ENCODE data around the gene LMBR1. TPM values are rescaled to one million over a fixed set of nuclear protein-coding genes. Genes with fewer than 3 reads are reported as not detected.
A peak's percentile ranks its signal among the peaks of the same experiment; 100 is the strongest.

LMBR1 gene
- total RNA-seq, 1 experiment from 2014 or later: 82.6 TPM

GRCh38 chr7:156684251-156684650 is 208.7 kb downstream of the LMBR1 start:
- H3K9me3 ChIP-seq (ENCODE audit: control insufficient read depth, insufficient read depth, low read depth, low read length): no peaks in the 10 kb centered on the region
- TF ChIP-seq SIN3A (IDR thresholded peaks at IDR 0.05; ENCODE audit: borderline replicate concordance, insufficient read depth, low read depth, low read length) (no peak), TCF7L2 (IDR thresholded peaks at IDR 0.05; ENCODE audit: low read depth, low read length) (no peak), REST (IDR thresholded peaks at IDR 0.05; ENCODE audit: insufficient read depth in 1 of 2, low read depth in 2 of 2, low read length in 1 of 2) (no peak), POLR2AphosphoS5 (IDR thresholded peaks at IDR 0.05; ENCODE audit: low read depth, low read length) (no peak), CTCF (IDR thresholded peaks at IDR 0.05) (no peak)
- POLR2A ChIA-PET: interaction anchor here (0.7 kb wide), 1 partner anchor 909 kb away, joined by 3 read pairs; no protein-coding TSS in a partner anchor
- in situ Hi-C loops (cut with HindIII; ENCODE audit: low pct_unique_long_range_greater_than_20kb, low sequenced_read_pairs) (no loop called here), intact Hi-C loops (cut with micrococcal nuclease; ENCODE audit: unreplicated experiment) (no loop called here)
- H3K27ac ChIP-seq (ENCODE audit: low read length): no peak overlapping the region
- no peaks in the 10 kb centered on the region for H3K4me1 ChIP-seq (ENCODE audit: control insufficient read depth, insufficient read depth, low read length)
- BruUV-seq (replicated peaks): no TSS peak
- ATAC-seq: no peak
- H3K27me3 ChIP-seq (ENCODE audit: control insufficient read depth, insufficient read depth, low read length): no peaks in the 10 kb centered on the region
- H3K4me3 ChIP-seq (ENCODE audit: low read depth in 2 of 2, low read length in 2 of 2): no peak overlapping the region
- DNase-seq (ENCODE audit: low read depth, low spot score): no peak
- H3K36me3 ChIP-seq (ENCODE audit: control insufficient read depth, insufficient read depth, low read length): peaks cover 8% of the 10 kb centered on the region
- CTCF ChIA-PET: no interaction called here

GRCh38 chr7:156682928-156683327 is 210.1 kb downstream of the LMBR1 start:
- H3K9me3 ChIP-seq (ENCODE audit: control insufficient read depth, insufficient read depth, low read depth, low read length): no peaks in the 10 kb centered on the region
- no peak for DNase-seq (ENCODE audit: low read depth, low spot score)
- no peak overlapping the region for H3K27ac ChIP-seq (ENCODE audit: low read length)
- no peaks in the 10 kb centered on the region for H3K4me1 ChIP-seq (ENCODE audit: control insufficient read depth, insufficient read depth, low read length)
- no peak for ATAC-seq
- ChIA-PET CTCF (no interaction called here), POLR2A (no interaction called here)
- peaks cover 8% of the 10 kb centered on the region for H3K36me3 ChIP-seq (ENCODE audit: control insufficient read depth, insufficient read depth, low read length)
- no peak for TF ChIP-seq TCF7L2 (IDR thresholded peaks at IDR 0.05; ENCODE audit: low read depth, low read length)
- TF ChIP-seq CTCF (IDR thresholded peaks at IDR 0.05): no peak
- TF ChIP-seq POLR2AphosphoS5 (IDR thresholded peaks at IDR 0.05; ENCODE audit: low read depth, low read length): no peak
- TF ChIP-seq REST (IDR thresholded peaks at IDR 0.05; ENCODE audit: insufficient read depth in 1 of 2, low read depth in 2 of 2, low read length in 1 of 2): no peak
- TF ChIP-seq SIN3A (IDR thresholded peaks at IDR 0.05; ENCODE audit: borderline replicate concordance, insufficient read depth, low read depth, low read length): no peak
- intact Hi-C loops (cut with micrococcal nuclease; ENCODE audit: unreplicated experiment): no loop called here
- in situ Hi-C loops (cut with HindIII; ENCODE audit: low pct_unique_long_range_greater_than_20kb, low sequenced_read_pairs): no loop called here
- TSS peak; percentile 25 for BruUV-seq (replicated peaks)
- H3K27me3 ChIP-seq (ENCODE audit: control insufficient read depth, insufficient read depth, low read length): no peaks in the 10 kb centered on the region
- no peak overlapping the region for H3K4me3 ChIP-seq (ENCODE audit: low read depth in 2 of 2, low read length in 2 of 2)
